Measurements from ENCODE around the gene CCDC90B.
A peak's percentile ranks its signal among the peaks of the same experiment; 100 is the strongest.
"Not testable (repeated sequence)": the region's sequence is repeated elsewhere in the genome, so short reads cannot be mapped to it uniquely, and the experiment has no call there.

Gene CCDC90B

DNA sequence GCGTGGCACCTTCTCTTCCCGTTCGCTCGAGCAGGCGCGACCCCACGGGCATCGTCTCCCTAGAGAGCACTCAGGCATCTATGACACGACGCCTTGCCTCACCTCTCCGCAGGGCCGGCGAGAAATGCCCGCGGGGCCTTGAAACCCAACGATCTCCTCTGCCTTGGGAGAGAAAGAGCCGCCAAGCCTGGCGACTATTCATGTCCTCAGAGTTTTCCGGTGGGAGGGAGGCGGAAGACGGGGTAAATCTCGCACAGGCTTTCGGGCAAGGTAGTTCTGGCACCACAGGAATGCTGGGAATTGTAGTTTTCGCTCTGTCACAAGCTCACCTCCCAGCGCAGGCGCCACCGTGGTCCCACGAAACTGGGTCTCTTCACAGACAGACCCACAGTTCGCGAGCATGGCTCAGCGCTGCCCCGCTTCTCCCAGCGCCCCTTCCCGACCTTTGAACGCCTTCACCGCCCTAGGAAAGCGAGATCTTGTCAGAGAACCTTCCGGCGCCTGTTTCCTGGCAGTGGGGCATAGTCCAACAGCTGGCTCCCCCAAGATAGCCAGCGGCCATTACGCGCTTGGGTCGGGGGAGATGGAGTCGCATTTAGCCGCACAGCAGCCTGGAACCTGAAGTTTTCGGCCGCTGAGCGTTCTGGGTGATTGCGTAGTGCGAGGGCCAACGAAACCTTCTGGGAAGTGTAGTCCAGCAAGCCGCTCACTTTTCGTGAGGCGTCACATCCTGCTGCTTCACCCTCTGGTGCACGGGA lies at the start of gene CCDC90B:
Gene CCDC90B (minus strand): TSS at position 597 of the 758 bp plus-strand sequence. CDS start 395 bp downstream, at position 202.
- DNase-seq: peak; percentile 81

- no peak for DNase-seq
Measured at GRCh38 chr11:83335446-83336070, 49.4 kb upstream of the CCDC90B start.

DNA sequence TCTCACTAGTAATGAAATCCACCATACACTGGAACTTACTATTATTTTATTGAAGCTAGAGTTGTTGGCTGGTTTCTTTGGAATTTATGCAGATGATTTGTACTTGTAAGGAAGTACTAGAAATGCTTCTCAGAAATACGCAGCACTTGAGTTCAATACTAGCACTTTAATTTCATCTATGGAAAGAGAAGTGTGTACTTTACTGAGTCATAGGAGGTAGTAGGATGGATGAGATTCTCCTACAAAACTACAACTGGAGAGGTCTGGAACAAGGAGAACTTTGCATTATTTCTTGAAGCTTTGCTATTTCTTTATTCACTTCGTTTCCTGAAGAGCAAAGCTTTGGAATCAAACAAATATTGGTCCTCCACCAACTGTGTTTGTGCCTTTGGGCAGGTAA lies 44.1 kb upstream of the CCDC90B start:
- no peak for DNase-seq

GRCh38 chr11:83326326-83326725 lies 40.2 kb upstream of the CCDC90B start:
- no peak for DNase-seq

- DNase-seq: no peak
Measured at GRCh38 chr11:83319346-83319745, 33.2 kb upstream of the CCDC90B start.

- DNase-seq: no peak
Measured at GRCh38 chr11:83318931-83319330, 32.8 kb upstream of the CCDC90B start.

GRCh38 chr11:83317757-83318690 lies 31.9 kb upstream of the CCDC90B start:
- no peak for DNase-seq

- DNase-seq: not testable (repeated sequence)
Measured at GRCh38 chr11:83316897-83317268, 30.7 kb upstream of the CCDC90B start.

- not testable (repeated sequence) for DNase-seq
Measured at GRCh38 chr11:83316143-83316896, 30.2 kb upstream of the CCDC90B start.

DNA sequence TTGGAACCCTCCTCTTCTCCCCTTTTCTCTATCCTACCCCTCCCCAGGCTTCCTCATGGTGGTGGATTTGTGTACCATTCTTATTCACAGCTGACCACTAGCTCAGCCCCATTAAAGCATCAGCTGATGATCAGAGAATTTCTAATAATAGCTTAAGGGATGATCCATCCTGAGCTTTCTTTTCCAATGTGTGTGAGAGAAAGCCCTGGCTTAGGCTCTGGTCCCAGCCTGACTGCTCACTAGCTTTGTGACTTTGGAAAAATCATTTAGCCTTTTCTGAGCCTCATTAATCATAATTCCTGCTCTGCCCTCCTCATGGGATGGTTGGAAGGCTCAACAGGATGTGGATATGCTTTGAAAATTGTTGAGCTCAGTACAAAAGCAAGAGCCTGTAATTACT lies 26.3 kb upstream of the CCDC90B start:
- no peak for DNase-seq

- no peak for DNase-seq
Measured at GRCh38 chr11:83311701-83312100, 25.5 kb upstream of the CCDC90B start.

DNA sequence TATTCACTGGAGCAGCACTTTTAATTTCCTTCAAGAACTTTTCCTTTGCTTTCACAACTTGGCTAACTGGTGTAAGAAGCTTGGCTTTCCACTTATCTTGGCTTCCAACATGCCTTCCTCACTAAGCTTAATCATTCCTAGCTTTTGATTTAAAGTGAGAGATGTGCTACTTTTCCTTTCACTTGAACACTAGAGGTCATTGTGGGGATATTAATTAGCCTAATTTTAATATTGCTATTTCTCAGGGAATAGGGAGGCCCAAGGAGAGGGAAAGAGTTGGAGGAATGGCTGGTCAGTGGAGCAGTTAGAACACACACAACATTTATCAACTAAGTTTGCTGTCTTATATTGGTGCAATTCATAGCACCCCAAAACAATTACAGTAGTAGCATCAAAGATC lies 24.6 kb upstream of the CCDC90B start:
- no peak for DNase-seq

DNA sequence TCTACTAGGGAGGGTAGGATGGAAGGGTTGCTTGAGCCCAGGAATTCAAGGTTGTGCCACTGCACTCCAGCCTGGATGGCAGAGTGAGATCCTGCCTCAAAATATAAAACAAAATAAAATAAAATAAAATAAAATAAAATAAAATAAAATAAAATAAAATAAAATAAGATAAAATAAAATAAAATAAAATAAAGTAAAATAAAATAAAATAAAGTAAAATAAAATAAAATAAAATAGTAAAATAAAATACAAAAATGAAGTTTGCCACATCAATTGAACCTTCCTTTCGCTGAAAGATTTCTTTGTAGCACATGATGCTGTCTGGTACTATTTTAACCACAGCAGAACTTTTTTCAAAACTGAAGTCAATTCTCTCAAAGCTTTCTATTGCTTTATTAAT lies 22.4 kb upstream of the CCDC90B start:
- DNase-seq: not testable (repeated sequence)

DNA sequence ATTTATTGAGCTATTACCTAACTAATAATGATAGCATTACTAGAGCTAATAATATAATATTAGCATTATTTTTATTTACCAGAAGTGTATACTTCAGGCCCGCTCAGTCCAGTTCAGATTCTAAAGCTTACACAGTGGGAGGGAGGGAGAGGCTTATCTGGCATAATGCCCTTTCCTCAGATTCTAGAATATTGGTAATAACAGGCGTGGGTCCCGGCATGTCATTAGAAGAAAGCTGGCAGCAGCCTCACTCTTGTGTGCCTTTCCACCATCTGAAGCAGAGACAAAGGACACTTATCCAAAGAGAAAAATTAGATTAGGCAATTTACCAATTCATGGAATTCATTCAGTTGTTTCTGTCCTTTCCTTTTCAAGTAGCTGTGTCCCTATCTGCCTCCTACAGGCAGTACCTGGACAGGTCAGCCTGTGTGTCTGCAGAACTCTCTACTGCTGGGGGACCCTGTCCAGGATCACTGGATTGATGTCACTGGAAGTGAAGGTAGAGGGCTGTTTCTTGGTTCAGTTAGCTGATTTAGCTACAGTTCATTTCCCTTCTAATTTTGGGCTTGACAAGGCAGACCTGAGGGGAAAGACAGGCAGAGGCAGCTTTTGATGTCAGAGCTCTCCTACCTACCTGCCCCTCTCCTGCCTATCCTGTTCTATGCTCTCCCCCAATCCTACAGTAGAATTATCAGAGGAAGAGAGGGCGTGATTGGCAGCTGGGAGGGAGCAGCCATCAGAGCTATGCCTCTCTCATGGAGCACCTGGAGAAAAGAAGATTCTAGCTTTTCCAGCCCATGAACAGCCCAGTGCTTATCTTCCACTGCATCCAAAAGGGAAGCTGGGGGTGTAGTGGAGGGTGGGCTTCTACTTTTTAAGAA lies 20.3 kb upstream of the CCDC90B start:
- DNase-seq: no peak

GRCh38 chr11:83303316-83303715 lies 17.1 kb upstream of the CCDC90B start:
- DNase-seq: no peak

GRCh38 chr11:83302151-83302550 lies 16.0 kb upstream of the CCDC90B start:
- DNase-seq: no peak

- no peak for DNase-seq
Measured at GRCh38 chr11:83299681-83300080, 13.5 kb upstream of the CCDC90B start.

- DNase-seq: no peak
Measured at GRCh38 chr11:83294208-83294607, 8.0 kb upstream of the CCDC90B start.

GRCh38 chr11:83293457-83293774 lies 7.2 kb upstream of the CCDC90B start:
- no peak for DNase-seq

DNA sequence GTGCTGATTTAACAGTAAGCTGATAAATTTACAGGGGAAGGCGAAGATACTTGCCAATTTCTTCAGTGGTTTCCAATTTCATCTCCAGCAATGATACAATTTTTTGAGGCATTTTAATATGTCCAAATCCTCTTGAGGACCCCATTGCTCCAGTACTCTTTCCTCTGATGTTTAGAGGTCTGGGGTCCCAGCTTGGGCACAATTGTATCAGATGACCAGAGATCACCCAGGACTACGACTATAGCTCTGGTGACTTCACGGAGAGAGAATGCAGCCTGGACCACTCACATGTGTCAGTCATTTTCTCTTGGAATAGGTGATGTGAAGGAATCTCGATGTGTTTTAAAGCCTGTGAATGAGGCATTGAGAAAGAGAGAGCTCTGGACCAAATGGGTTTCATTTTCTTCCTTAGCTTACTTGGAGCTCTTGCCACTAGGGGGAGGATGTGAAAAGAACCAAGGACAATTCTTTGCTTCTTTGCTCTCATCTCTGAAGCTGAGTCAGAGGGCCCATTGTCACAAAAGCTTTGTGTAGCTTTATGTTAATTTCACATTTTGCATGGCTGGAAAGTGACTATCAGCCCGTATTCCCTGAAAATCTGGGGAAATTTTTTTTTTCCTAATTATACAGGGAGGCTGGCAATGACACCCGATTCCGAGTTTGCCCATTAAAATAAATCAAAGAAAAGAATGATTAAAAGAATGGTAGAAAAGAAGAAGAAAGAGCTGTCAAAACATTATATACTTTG lies 6.7 kb upstream of the CCDC90B start:
- DNase-seq: no peak

GRCh38 chr11:83287631-83288030 lies 1.5 kb upstream of the CCDC90B start:
- no peak for DNase-seq
